ENCODE measurements around the gene SACM1L.
A peak's percentile ranks its signal among the peaks of the same experiment; 100 is the strongest.
"Not testable (repeated sequence)": the region's sequence is repeated elsewhere in the genome, so short reads cannot be mapped to it uniquely, and the experiment has no call there.

SACM1L gene

GRCh38 chr3:45691842-45692241 is 2.6 kb downstream of the SACM1L start:
- no peak for DNase-seq (ENCODE audit: low read depth)

GRCh38 chr3:45692866-45693265 is 3.7 kb downstream of the SACM1L start:
- no peak for DNase-seq (ENCODE audit: low read depth)

- peak; percentile 16 for DNase-seq (ENCODE audit: low read depth)
Observed at GRCh38 chr3:45693941-45694521, 4.8 kb downstream of the SACM1L start.

GRCh38 chr3:45695166-45695565 is 6.0 kb downstream of the SACM1L start:
- not testable (repeated sequence) for DNase-seq (ENCODE audit: low read depth)

GRCh38 chr3:45700570-45701073 is 11.4 kb downstream of the SACM1L start:
- DNase-seq (ENCODE audit: low read depth): no peak

GRCh38 chr3:45701172-45701867 is 12.1 kb downstream of the SACM1L start:
- DNase-seq (ENCODE audit: low read depth): no peak

- no peak for DNase-seq (ENCODE audit: low read depth)
Observed at GRCh38 chr3:45704301-45704943, 15.2 kb downstream of the SACM1L start.

GRCh38 chr3:45705839-45706808 is 16.9 kb downstream of the SACM1L start:
- DNase-seq (ENCODE audit: low read depth): no peak

- peak; percentile 13 for DNase-seq (ENCODE audit: low read depth)
Observed at GRCh38 chr3:45711931-45712330, 22.7 kb downstream of the SACM1L start.

- peak; percentile 28 for DNase-seq (ENCODE audit: low read depth)
Observed at GRCh38 chr3:45712434-45713110, 23.4 kb downstream of the SACM1L start.

GRCh38 chr3:45715945-45716344 is 26.7 kb downstream of the SACM1L start:
- DNase-seq (ENCODE audit: low read depth): peak; percentile 26

GRCh38 chr3:45716790-45717336 is 27.7 kb downstream of the SACM1L start:
- DNase-seq (ENCODE audit: low read depth): no peak

GRCh38 chr3:45719655-45720487 is 30.7 kb downstream of the SACM1L start:
- DNase-seq (ENCODE audit: low read depth): no peak

GRCh38 chr3:45724911-45725310 is 35.7 kb downstream of the SACM1L start:
- no peak for DNase-seq (ENCODE audit: low read depth)

GRCh38 chr3:45729614-45730013 is 40.4 kb downstream of the SACM1L start:
- DNase-seq (ENCODE audit: low read depth): no peak

- DNase-seq (ENCODE audit: low read depth): no peak
Observed at GRCh38 chr3:45730409-45731154, 41.4 kb downstream of the SACM1L start.

- no peak for DNase-seq (ENCODE audit: low read depth)
Observed at GRCh38 chr3:45736707-45737106, 47.5 kb downstream of the SACM1L start.

GRCh38 chr3:45737234-45737633 is 48.0 kb downstream of the SACM1L start:
- no peak for DNase-seq (ENCODE audit: low read depth)

- DNase-seq (ENCODE audit: low read depth): no peak
Observed at GRCh38 chr3:45739991-45740390, 50.8 kb downstream of the SACM1L start.
